SHP77 treated with DMSO at 0.1 percent for 48 hours (cell line): ENCODE data around the gene SMARCAD1.

Experiments used
- DNase-seq: peaks from one replicate; lab custom pipeline; 2025; lab: John Stamatoyannopoulos, UW

Gene SMARCAD1, protein sequence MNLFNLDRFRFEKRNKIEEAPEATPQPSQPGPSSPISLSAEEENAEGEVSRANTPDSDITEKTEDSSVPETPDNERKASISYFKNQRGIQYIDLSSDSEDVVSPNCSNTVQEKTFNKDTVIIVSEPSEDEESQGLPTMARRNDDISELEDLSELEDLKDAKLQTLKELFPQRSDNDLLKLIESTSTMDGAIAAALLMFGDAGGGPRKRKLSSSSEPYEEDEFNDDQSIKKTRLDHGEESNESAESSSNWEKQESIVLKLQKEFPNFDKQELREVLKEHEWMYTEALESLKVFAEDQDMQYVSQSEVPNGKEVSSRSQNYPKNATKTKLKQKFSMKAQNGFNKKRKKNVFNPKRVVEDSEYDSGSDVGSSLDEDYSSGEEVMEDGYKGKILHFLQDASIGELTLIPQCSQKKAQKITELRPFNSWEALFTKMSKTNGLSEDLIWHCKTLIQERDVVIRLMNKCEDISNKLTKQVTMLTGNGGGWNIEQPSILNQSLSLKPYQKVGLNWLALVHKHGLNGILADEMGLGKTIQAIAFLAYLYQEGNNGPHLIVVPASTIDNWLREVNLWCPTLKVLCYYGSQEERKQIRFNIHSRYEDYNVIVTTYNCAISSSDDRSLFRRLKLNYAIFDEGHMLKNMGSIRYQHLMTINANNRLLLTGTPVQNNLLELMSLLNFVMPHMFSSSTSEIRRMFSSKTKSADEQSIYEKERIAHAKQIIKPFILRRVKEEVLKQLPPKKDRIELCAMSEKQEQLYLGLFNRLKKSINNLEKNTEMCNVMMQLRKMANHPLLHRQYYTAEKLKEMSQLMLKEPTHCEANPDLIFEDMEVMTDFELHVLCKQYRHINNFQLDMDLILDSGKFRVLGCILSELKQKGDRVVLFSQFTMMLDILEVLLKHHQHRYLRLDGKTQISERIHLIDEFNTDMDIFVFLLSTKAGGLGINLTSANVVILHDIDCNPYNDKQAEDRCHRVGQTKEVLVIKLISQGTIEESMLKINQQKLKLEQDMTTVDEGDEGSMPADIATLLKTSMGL

DNA sequence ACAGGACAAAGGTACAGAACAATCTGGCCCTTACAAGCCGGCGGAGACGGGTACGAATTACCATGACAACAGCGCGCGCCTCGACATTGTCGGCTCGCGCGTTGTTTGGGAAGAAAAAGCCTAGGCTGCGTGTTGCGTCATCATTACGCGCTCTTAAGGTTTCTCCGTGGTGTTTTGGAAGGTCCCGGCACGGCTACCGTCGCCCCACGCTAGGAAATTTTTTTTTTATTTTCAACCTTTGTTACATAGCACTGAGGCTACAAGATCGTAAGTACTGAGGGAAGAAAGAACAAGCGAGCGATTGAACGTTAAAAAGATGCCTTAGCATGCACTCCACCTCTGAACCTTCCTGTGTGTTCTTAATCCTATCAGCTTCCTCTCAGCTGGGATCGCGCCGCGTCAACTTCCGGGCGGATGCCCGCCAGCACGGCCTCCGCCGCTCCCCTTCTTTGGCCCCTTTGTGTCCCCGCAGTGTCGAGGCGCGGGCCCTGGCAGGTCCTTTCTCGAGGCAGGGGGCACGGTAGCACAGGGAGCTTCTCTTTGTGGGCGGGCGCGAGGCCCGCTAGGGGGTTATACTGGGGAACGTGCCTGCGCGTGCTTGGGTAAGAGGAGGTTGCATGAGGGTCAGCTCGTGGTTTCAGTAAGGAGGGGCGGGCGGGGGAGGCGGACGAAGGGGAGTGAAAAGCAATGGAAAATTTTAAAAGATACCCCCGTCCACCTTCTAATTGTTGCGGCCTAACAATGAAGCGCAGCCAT lies at the start of gene SMARCAD1:
Gene SMARCAD1 (plus strand): TSS at position 397 of the 756 bp plus-strand sequence. CDS start 530 bp downstream, outside the sequence.
- peak; percentile 72 for DNase-seq

DNA sequence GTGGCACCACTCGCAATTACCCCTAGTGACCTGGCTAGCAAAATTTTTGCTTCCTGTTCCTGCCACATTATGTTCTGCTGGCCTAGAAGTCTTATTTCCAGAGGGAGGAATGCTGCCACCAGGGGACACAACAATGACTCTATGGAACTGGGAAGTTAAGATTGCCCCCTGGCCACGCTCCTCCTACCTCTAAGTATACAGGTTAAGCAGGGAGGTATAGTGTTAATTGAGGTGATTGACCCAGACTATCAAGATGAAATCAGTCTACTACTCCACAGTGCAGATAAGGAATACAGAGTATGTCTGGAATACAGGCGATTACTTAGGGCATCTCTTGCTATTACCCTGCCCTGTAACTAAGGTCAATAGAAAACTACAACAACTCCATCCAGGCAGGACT lies 48.8 kb upstream of the SMARCAD1 start:
- DNase-seq: no peak

- DNase-seq: no peak
Observed at GRCh38 chr4:94159790-94160189, 47.9 kb upstream of the SMARCAD1 start.

DNA sequence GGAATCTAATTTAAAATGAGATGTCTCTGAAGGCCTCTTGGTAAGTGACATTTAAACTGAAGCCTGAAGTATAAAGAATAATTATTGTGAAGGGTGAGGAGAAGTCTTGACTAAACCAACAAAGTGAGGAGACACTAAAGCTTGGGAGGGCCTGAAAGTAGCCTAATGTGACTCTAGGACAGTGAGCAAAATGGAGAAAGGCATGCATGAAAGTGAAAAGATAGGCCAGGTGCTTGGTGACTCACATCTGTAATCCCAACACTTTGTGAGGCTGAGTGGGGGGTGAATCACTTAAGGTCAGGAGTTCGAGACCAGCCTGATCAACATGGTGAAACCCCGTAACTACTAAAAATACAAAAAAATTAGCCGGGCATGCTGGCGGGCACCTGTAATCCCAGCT lies 46.9 kb upstream of the SMARCAD1 start:
- DNase-seq: no peak

DNA sequence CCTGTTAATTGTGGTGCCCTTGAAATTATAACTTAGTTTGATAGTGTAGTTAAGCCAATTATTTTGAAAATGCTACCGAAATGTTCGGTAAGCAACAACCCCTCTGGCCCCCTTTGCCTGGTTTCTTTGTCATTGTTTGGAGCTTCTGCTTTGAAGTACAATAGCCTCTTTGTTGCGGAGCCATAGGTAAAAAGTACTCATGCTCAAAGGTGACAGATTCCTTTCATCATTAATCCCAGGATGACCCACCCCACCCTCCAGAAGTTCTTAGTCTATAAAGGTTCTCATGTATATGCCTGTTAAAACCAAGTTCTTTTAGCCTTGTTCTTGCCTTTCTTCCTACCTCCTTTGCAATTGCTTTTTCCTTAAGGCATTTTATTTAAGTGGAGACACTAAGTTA lies 42.4 kb upstream of the SMARCAD1 start:
- no peak for DNase-seq

DNA sequence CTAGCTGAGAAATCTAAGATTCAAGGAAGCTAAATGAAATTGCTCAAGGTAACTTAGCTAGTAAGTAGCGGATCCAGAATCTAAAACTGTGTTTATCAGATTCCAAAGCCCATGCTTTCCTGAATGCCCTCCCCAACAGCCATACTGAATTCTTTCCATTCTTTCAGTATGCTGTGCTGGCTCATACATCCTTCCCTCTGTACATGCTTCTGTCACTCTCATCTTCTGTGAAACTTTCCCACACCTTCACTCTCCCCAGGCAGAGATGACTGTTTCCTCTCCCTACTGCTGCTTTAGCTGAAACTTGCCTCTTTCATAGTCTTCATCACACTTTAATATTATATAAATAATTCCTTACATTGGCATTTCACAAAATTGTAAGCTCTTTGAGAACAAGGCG lies 39.3 kb upstream of the SMARCAD1 start:
- no peak for DNase-seq

- no peak for DNase-seq
Observed at GRCh38 chr4:94169803-94170372, 37.8 kb upstream of the SMARCAD1 start.

DNA sequence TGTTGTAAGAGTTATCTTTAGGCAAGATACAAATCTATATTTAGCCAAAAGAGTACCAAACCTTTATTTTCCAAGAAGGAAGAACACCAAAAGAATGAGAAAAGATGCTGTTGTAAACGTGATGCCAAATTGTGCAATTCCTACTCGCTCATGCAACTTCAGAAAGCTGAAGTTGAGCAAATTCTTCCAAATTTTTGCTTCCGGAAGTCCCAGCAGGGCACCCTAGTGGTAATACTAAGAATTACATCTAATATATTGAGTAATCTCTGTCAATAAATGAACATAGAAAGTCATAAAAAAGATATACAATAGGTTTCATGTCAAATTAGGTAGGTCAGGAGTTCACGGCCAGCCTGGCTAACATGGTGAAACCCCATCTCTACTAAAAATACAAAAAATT lies 36.0 kb upstream of the SMARCAD1 start:
- DNase-seq: no peak

DNA sequence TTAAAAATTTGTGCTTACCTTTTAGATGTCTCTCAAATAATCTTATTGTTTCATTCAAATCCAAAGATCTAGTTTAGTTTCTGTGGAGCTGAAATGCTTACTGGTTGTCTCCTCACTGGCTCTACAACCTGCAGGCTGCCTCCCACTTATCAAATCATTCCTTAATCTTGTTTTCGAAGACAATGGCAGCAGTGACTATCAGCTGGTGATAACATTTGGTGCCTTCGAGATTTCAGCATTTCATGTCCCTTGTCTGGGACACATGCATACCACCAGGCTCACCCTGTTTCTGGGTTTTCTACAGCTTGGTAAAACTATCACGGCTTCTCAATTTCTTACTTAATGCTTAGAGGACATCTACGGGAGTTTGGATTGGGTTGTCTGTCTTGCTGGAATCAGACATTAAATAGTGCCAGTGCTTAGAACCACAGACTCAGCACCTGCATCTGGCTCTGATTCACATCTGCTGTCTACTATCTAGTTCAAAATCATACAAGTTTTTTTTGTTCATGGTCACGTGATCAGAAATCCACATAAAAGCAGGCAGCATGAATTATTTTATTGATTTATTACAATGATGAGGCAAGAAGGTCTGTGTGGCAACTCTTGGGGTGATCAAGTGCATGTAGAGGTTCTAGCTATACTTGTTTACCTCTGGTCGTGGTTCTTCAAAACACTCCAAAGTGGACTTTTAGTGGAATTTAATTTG lies 32.0 kb upstream of the SMARCAD1 start:
- no peak for DNase-seq

DNA sequence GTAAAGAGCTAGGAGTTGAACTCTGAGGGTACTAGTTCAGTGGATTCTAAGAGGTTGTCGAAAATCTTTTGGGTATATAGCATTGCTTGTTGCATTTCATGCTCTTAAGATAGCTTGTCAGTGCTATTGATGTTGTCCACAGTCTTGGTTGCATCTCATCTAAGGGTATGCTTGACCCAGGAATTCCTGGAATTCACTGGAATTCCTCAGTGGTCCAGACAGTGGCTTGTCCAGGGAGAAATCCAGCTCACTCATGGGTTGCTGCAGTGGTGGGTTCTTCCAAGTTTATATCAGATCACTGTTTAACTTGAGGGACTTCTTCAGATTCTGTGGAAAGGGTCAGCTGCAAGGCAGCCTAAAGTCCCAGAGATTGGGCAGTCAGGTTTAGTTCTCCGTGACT lies 29.8 kb upstream of the SMARCAD1 start:
- no peak for DNase-seq

DNA sequence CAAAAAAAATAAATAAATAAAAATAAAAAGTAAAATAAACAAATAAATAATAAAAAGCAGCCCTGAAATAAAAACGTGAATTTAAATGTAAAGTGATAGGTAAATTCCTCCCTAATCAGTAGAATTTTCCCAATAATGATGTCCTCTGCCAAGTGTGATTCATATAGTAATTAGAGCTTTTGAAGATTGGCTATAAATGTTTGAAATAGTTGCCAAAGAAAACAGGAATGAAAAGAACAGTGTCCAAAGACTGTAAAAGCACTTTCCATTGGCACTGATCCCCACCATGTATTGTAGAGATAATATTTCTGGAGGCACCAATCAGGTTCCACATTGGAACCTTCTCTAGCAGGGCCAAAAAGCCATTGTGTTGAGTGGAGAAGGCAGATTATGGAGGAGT lies 25.9 kb upstream of the SMARCAD1 start:
- DNase-seq: no peak

DNA sequence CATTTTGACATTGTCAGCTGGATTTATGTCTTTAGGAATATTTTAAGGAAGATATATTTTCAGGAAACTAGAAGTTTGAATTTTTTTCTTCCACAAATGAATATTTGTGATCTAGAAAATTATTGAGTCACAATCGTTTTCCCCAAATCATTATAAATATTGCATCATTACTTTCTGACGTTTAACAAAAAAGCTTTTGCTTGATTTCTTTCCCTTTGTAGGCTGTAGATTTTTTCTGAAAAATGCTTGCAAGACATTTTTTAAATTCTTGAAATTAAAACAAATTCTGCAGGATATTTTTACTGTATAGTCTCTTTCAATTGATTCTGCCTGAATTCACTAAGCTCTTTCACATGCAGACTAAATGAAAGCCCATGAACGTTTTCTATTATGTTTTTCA lies 4.9 kb upstream of the SMARCAD1 start:
- DNase-seq: no peak

GRCh38 chr4:94208266-94208665 lies 601 bp downstream of the SMARCAD1 start:
- no peak for DNase-seq

DNA sequence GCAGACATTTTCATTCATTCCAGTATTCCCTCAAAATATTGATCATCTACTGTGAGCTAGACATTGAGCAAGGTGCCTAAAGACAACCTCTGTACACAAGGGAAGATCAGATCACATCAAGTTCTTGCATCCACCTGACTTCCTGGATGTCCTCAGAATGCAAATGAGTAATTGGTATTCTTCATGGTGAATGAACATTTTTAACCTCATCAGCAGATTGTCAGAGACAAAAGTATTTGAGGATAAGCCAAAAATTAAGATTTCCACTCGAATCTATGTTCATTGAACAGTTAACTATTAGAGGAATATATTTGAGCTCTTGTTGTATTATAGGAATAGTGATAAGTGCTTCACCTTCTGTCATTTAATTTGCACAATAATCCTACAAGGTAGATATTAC lies 1.3 kb downstream of the SMARCAD1 start:
- DNase-seq: no peak

DNA sequence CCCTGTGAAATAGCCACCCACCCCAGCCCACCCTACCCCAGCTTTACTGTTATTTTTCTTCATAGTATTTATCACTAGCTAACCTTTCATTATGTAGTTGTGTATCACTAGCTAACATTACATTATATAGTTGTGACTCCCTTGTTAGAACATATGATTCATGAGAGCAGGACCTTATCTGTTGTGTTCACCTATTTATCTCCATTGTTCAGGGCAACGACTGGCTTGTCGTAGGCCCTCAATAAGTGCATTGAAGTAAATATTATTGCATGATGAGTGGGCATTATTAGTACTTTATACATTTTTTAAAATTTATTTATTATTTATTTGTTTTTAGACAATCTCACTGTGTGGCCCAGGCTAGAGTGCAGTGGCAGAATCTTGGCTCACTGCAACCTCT lies 4.2 kb downstream of the SMARCAD1 start:
- no peak for DNase-seq

GRCh38 chr4:94214703-94215319 lies 7.1 kb downstream of the SMARCAD1 start:
- DNase-seq: no peak

DNA sequence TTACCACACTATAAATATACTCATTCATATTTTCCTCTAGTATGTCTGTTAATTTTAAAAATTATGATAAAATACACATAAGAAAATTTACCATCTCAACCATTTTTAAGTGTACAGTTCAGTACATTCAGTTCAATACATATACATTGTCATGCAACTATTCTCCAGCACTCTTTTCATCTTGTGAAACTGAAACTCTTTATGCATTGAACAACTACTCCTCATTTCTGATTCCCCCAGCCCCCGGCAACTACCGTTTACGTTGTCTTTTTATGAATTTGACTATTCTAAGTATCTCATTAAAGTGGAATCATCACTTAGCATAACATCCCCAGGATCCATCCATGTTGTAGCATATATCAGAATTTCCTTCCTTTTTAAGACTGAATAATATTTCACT lies 8.7 kb downstream of the SMARCAD1 start:
- DNase-seq: no peak

- DNase-seq: no peak
Observed at GRCh38 chr4:94219402-94219801, 11.7 kb downstream of the SMARCAD1 start.

DNA sequence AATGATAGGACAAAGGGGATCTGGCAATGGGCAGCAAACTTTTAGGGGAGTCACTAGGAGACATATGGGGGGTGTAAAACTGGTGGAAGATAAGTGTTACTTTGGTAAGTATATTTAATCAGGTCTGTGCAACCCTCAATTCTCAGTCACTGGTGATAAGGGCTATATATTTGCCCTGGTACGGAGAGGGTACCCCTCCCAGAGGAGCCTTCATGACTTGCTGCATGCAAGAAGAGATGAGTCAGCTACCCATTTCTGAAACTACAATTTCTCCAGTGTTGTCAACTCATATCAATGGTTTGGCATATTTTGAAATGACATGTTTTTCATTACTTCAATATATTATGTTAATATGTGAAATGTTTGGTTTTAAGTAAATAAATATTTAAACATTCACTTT lies 14.3 kb downstream of the SMARCAD1 start:
- DNase-seq: no peak

- no peak for DNase-seq
Observed at GRCh38 chr4:94225449-94225848, 17.8 kb downstream of the SMARCAD1 start.

- DNase-seq: no peak
Observed at GRCh38 chr4:94226763-94227162, 19.1 kb downstream of the SMARCAD1 start.
